Esophagus muscularis mucosa (tissue), 3 donors: ENCODE data around the gene FER.

Experiments used
- CTCF ChIP-seq, 3 experiments: fragments of 200-600 bp in 2 of 3; fragments of 450-650 bp in 1 of 3; sonication (generic) in 2 of 3; IDR thresholded peaks; one replicate each; pipeline ENCODE4 v1.5.1; 2017 to 2019; ENCODE audit warnings: antibody characterized with exemption in 3 of 3, mild to moderate bottlenecking in 2 of 3, moderate library complexity in 1 of 3
- POLR2A ChIP-seq: fragments of 450-650 bp; IDR thresholded peaks from one replicate; pipeline ENCODE4 v1.6.1; 2017; ENCODE audit warnings: antibody characterized with exemption, moderate library complexity, mild to moderate bottlenecking, low read depth
- POLR2AphosphoS5 ChIP-seq, 2 donors: sonication (generic); formaldehyde crosslinking; IDR thresholded peaks; one replicate each; pipeline ENCODE4 v1.6.1; 2017; ENCODE audit warnings: antibody characterized with exemption in 2 of 2

- TF ChIP-seq CTCF (IDR thresholded peaks at IDR 0.05) (no peak), POLR2AphosphoS5 (IDR thresholded peaks at IDR 0.05) (no peak), POLR2A (no peak)
These were observed 131.1 kb downstream of the FER start for GRCh38 chr5:108878756-108879155.
